ENCODE results near the gene IQGAP1.

The IQGAP1 gene

GRCh38 chr15:90471126-90471525 is 83.1 kb downstream of the IQGAP1 start:
- DNase-seq (ENCODE audit: extremely low read depth, insufficient read length): no peak
- peaks cover 21% of the 10 kb centered on the region for H3K36me3 ChIP-seq (ENCODE audit: control insufficient read depth, insufficient read depth, low read length)
- no peaks in the 10 kb centered on the region for H3K27me3 ChIP-seq (replicated peaks; ENCODE audit: control insufficient read depth, insufficient read depth, low read length)
- no peak for TF ChIP-seq CTCF (IDR thresholded peaks at IDR 0.05; ENCODE audit: insufficient read depth, low read length, poor library complexity, severe bottlenecking)
- no peak overlapping the region for H3K4me3 ChIP-seq (replicated peaks; ENCODE audit: low read depth, low read length)

GRCh38 chr15:90471769-90472168 is 83.7 kb downstream of the IQGAP1 start:
- Histone ChIP-seq H3K27me3 (replicated peaks; ENCODE audit: control insufficient read depth, insufficient read depth, low read length) (no peaks in the 10 kb centered on the region), H3K36me3 (ENCODE audit: control insufficient read depth, insufficient read depth, low read length) (peaks cover 20% of the 10 kb centered on the region)
- no peak for TF ChIP-seq CTCF (IDR thresholded peaks at IDR 0.05; ENCODE audit: insufficient read depth, low read length, poor library complexity, severe bottlenecking)

GRCh38 chr15:90478846-90479481 is 90.9 kb downstream of the IQGAP1 start:
- Histone ChIP-seq H3K36me3 (ENCODE audit: control insufficient read depth, insufficient read depth, low read length) (peaks cover 18% of the 10 kb centered on the region), H3K27me3 (replicated peaks; ENCODE audit: control insufficient read depth, insufficient read depth, low read length) (no peaks in the 10 kb centered on the region), H3K4me3 (replicated peaks; ENCODE audit: low read depth, low read length) (no peak overlapping the region)
- DNase-seq (ENCODE audit: extremely low read depth, insufficient read length): no peak
- TF ChIP-seq CTCF (IDR thresholded peaks at IDR 0.05; ENCODE audit: insufficient read depth, low read length, poor library complexity, severe bottlenecking): no peak

More at GRCh38 chr15:90471769-90472168, 83.7 kb downstream of the IQGAP1 start:
- DNase-seq (ENCODE audit: extremely low read depth, insufficient read length): no peak
- H3K4me3 ChIP-seq (replicated peaks; ENCODE audit: low read depth, low read length): no peak overlapping the region

DNA sequence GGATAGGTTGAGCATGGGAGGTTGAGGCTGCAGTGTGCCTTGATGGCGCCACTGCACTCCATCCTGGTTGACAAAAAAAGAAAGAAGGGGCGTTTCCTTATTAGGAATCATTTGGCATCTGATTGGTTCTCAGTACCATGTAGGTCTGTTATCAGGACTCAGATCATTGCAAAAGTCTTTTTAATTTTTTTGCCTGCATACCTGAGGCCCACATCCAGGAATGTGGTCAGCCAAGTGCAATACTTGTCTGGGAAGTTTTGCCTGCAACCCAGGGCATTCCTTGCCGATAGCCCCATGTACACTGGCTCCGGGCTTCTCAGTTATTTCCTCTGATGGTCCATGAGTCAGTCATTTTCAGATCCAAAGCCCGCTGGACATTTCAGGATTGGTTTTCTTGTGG is 91.6 kb downstream of the IQGAP1 start:
- TF ChIP-seq CTCF (IDR thresholded peaks at IDR 0.05; ENCODE audit: insufficient read depth, low read length, poor library complexity, severe bottlenecking): no peak
- no peak overlapping the region for H3K4me3 ChIP-seq (replicated peaks; ENCODE audit: low read depth, low read length)
- H3K27me3 ChIP-seq (replicated peaks; ENCODE audit: control insufficient read depth, insufficient read depth, low read length): no peaks in the 10 kb centered on the region
- H3K36me3 ChIP-seq (ENCODE audit: control insufficient read depth, insufficient read depth, low read length): peaks cover 12% of the 10 kb centered on the region
- no peak for DNase-seq (ENCODE audit: extremely low read depth, insufficient read length)

DNA sequence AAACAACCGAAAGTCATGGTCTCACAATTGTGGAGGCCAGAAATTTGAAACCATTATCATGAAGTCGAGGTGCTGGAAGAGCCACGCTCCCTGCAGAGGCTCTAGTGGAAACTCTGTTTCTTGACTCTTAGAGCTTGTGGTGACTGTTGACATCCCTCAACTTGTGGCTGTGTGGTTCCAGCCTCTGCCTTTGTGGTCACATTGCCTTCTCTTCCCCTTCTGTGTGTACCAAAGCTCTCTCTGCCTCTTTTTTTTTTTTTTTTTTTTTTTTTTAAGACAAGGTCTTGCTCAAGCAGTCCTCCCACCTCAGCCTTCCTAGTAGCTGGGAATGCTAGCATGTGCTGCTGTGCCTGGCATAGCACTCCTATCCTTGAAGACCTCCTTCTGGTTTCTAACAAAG is 93.0 kb downstream of the IQGAP1 start:
- Histone ChIP-seq H3K36me3 (ENCODE audit: control insufficient read depth, insufficient read depth, low read length) (peaks cover 14% of the 10 kb centered on the region), H3K27me3 (replicated peaks; ENCODE audit: control insufficient read depth, insufficient read depth, low read length) (no peaks in the 10 kb centered on the region), H3K4me3 (replicated peaks; ENCODE audit: low read depth, low read length) (no peak overlapping the region)
- DNase-seq (ENCODE audit: extremely low read depth, insufficient read length): no peak
- TF ChIP-seq CTCF (IDR thresholded peaks at IDR 0.05; ENCODE audit: insufficient read depth, low read length, poor library complexity, severe bottlenecking): no peak
